GM12875 (cell line): ENCODE data around the gene GPR176.
A peak's percentile ranks its signal among the peaks of the same experiment; 100 is the strongest.

Source experiments
- H3K4me3 ChIP-seq: one replicate; pipeline ENCODE4 v1.5.1; 2011; ENCODE audit warnings: low read depth, low read length, control low read depth
- CTCF ChIP-seq: IDR thresholded peaks from 2 replicates; pipeline ENCODE4 v1.5.1; 2011; ENCODE audit warnings: low read depth, mild to moderate bottlenecking, control low read depth, inconsistent platforms, low read length, moderate library complexity, borderline replicate concordance; ENCODE audit not compliant: insufficient read depth

GPR176 gene

GRCh38 chr15:39936681-39937080 is 16.6 kb upstream of the GPR176 start:
- no peak overlapping the region for H3K4me3 ChIP-seq
- no peak for TF ChIP-seq CTCF

- TF ChIP-seq CTCF: no peak
- H3K4me3 ChIP-seq: no peak overlapping the region
These were observed 16.1 kb upstream of the GPR176 start for GRCh38 chr15:39936187-39936586.

DNA sequence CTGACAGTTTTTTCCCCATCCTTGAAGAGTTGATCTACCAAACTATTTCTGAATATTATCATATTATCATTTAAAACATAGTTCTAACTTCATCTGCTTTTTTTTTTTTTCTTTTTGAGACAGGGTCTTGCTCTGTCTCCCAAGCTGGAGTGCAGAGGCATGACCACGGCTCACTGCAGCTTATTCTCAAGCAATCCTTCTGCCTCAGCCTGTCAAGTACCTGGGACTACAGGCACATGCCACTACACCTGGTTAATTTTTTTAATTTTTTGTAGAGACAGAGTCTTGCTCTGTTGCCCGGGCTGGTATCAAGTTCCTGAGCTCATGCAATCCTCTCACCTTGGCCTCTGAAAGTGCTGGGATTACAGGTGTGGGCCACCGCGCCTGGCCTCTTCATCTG is 15.2 kb upstream of the GPR176 start:
- no peak for TF ChIP-seq CTCF
- H3K4me3 ChIP-seq: no peak overlapping the region

DNA sequence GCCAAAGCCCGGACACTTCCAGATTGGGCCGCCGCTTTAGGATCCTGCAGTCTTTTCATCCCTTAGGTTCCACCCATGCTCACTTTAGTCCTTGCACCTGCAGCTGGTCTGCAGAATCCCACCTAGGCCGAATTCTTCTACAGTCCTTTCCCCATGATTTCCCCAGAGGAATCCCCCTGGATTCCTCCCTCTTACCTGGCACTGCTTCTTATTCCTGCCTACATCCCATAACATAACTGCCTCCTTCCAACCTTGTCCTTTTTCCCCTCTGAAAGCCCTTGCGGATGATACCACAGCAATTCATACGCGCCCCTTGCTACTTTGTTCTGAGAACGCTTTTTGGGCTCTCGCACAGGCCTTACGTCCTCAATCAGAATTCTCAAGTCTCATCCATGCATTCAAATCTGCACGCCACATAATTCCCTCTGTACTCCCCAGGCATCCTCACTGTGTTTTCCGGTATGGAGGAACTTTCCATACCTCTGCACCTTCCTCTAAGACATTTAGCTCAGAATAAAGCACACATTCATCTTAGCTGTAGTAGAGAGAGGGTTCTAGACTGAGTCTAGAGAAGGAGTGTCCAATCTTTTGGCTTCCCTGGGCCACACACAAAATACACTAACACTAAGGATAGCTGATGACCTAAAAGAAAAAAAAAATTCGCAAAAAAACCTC is 14.5 kb upstream of the GPR176 start:
- peak overlapping the region; percentile 85 for H3K4me3 ChIP-seq
- no peak for TF ChIP-seq CTCF

GRCh38 chr15:39931615-39932014 is 11.5 kb upstream of the GPR176 start:
- H3K4me3 ChIP-seq: no peak overlapping the region
- no peak for TF ChIP-seq CTCF

DNA sequence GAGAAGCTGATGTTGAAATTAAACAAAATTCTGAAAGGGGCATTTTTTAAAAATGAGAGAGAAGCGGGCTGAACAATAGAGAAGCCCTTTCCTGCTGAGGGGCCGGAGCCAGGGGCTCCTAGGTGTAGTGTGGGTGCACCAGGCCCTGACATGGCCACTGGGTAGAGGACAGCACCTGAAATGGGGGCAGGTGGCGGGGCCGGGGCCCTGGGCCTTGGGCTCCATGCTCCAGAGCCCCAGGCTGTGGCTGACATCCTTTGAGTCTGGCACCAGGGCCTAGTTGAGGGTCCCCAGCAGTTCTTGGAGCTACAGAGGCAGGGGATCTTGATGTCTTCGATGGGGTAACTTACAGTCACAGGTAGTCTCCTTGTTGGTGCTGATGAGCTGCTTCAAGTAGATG is 6.5 kb upstream of the GPR176 start:
- no peak for TF ChIP-seq CTCF
- no peak overlapping the region for H3K4me3 ChIP-seq

GRCh38 chr15:39925112-39925842 is 5.2 kb upstream of the GPR176 start:
- no peak for TF ChIP-seq CTCF
- no peak overlapping the region for H3K4me3 ChIP-seq
